GM12878 (cell line): ENCODE measurements around the gene TCEANC2. TPM values are rescaled to one million over a fixed set of nuclear protein-coding genes. Genes with fewer than 3 reads are reported as not detected.

Source experiments
- ATAC-seq: fragments of 200-7000 bp; cut with Tn5 transposase; 3 replicates; pipeline ENCODE4 v1.9.1; 2020; ENCODE audit warnings: mild to moderate bottlenecking, moderate library complexity
- BruUV-seq: library from RNA; stranded (reverse); fragments of 400-500 nt; replicated peaks from 2 replicates; lab custom pipeline; 2021; lab: Mats Ljungman, UMichigan
- CTCF ChIA-PET: fragments of 300-600 bp; sonication (Branson Sonifier 250); formaldehyde crosslinking; extraction: SDS; loops from one replicate; lab custom pipeline; 2021; ENCODE audit warnings: inconsistent platforms; lab: Yijun Ruan, JAX
- POLR2A ChIA-PET: fragments of 350-600 bp; formaldehyde crosslinking; extraction: SDS; loops from one replicate; lab custom pipeline; 2021; ENCODE audit warnings: inconsistent platforms; lab: Charles Lee
- RAD21 ChIA-PET: fragments of 300-600 bp; sonication (Branson Sonifier 250); formaldehyde crosslinking; loops from one replicate; lab custom pipeline; 2023; ENCODE audit warnings: antibody characterized with exemption; ENCODE audit not compliant: unreplicated experiment; lab: Charles Lee
- SMC1A ChIA-PET: fragments of 300-600 bp; sonication (Branson Sonifier 250); formaldehyde crosslinking; loops from one replicate; lab custom pipeline; 2023; ENCODE audit not compliant: unreplicated experiment, uncharacterized antibody; lab: Charles Lee
- DNase-seq: peaks from one replicate; pipeline ENCODE4 v3.0.0-alpha.2; 2011; ENCODE audit warnings: low read depth, low spot score
- FAIRE-seq: peaks from 3 replicates; lab custom pipeline; 2011; peaks lifted over from hg19 to GRCh38; lab: Jason Lieb, UNC
- H2AFZ ChIP-seq: 2 replicates; pipeline ENCODE4 v1.6.0; 2011; ENCODE audit warnings: low read depth, low read length, control low read depth; ENCODE audit not compliant: control insufficient read depth
- H3K27ac ChIP-seq: 2 replicates; pipeline ENCODE4 v1.5.1; 2011; ENCODE audit warnings: control low read depth; ENCODE audit not compliant: control insufficient read depth, insufficient read depth
- H3K27me3 ChIP-seq, 2 experiments: replicated peaks in 1 of 2; 2 replicates each; pipeline versions ENCODE4 v1.6.0 to v1.6.1; 2011; ENCODE audit warnings: low read length in 1 of 2; ENCODE audit not compliant: control insufficient read depth in 2 of 2, insufficient read depth in 2 of 2
- H3K36me3 ChIP-seq, 2 experiments: 2 replicates each; pipeline ENCODE4 v1.5.1; 2011; ENCODE audit warnings: low read length in 1 of 2; ENCODE audit not compliant: control insufficient read depth in 2 of 2, insufficient read depth in 2 of 2
- H3K4me1 ChIP-seq: 2 replicates; pipeline ENCODE4 v1.6.1; 2011; ENCODE audit warnings: mild to moderate bottlenecking, low read length, moderate library complexity, mixed read lengths; ENCODE audit not compliant: control insufficient read depth, insufficient read depth
- H3K4me2 ChIP-seq: 2 replicates; pipeline ENCODE4 v1.6.0; 2011; ENCODE audit warnings: control low read depth; ENCODE audit not compliant: control insufficient read depth, insufficient read depth
- H3K4me3 ChIP-seq: fragments of 200-600 bp; sonication (generic); 2 replicates; pipeline ENCODE4 v1.5.1; 2016
- H3K79me2 ChIP-seq: 2 replicates; pipeline ENCODE4 v1.6.0; 2011; ENCODE audit warnings: low read length; ENCODE audit not compliant: control insufficient read depth, insufficient read depth
- H3K9ac ChIP-seq: 2 replicates; pipeline ENCODE4 v1.8.0; 2011; ENCODE audit warnings: low read length, control low read depth, mixed read lengths; ENCODE audit not compliant: control insufficient read depth, insufficient read depth
- H3K9me3 ChIP-seq: replicated peaks from 3 replicates; pipeline ENCODE4 v1.5.1; 2011; ENCODE audit warnings: mild to moderate bottlenecking, low read length; ENCODE audit not compliant: control insufficient read depth, insufficient read depth
- H4K20me1 ChIP-seq: 2 replicates; pipeline ENCODE4 v1.6.0; 2011; ENCODE audit not compliant: control insufficient read depth, insufficient read depth
- KAT2A ChIP-seq: conservative IDR thresholded peaks from 2 replicates; pipeline ENCODE4 v1.6.1; 2011; ENCODE audit warnings: low read depth, low read length; ENCODE audit not compliant: control insufficient read depth
- SIX5 ChIP-seq: IDR thresholded peaks from 2 replicates; pipeline ENCODE4 v1.6.1; 2011; ENCODE audit warnings: mild to moderate bottlenecking, low read depth, low read length, moderate library complexity; ENCODE audit not compliant: severe bottlenecking
- ZNF384 ChIP-seq: IDR thresholded peaks from 2 replicates; pipeline ENCODE4 v1.6.1; 2012; ENCODE audit warnings: low read depth, mild to moderate bottlenecking, low read length, improper control_type of control experiment, borderline replicate concordance
- WGBS: methylation state at CpG from one replicate; pipeline ENCODE4 v1.1.6; 2016; ENCODE audit warnings: low lambda C conversion rate; ENCODE audit not compliant: insufficient replicate concordance, insufficient coverage; ENCODE audit errors: missing lambda C conversion rate; 5-methylcytosine and 5-hydroxymethylcytosine counted together
- in situ Hi-C: fragments of 300-500 bp; cut with MboI; formaldehyde crosslinking; loops from 9 replicates; pipeline ENCODE4 v1.14.3; 2018; ENCODE audit warnings: mixed read lengths
- intact Hi-C: fragments of 100-400 bp; cut with micrococcal nuclease; formaldehyde crosslinking; loops from one replicate; pipeline ENCODE4 v1.14.2; 2022; ENCODE audit not compliant: unreplicated experiment
- polyA plus RNA-seq, 11 experiments: library from polyadenylated mRNA; depleted of rRNA in 4 of 11; unstranded in 6 of 11; stranded (reverse) in 5 of 11; fragments of >200 nt; fragmentation: Nextera tagmentation in 4 of 11; fragmentation: Illumina TruSeq in 1 of 11; extraction: Ambion mirVana in 4 of 11; extraction: Trizol in 1 of 11; gene quantifications; 1 replicate in 1 of 11; 2 replicates in 10 of 11; pipeline versions ENCODE4 v1.2.1 to v1.2.3, GENCODE V29; 2011 to 2016; ENCODE audit warnings: inconsistent platforms in 2 of 11, missing spikeins in 2 of 11, low read depth in 1 of 11
- total RNA-seq, 4 experiments: library from RNA; depleted of rRNA in 3 of 4; stranded (reverse); fragments of >200 nt in 3 of 4; fragmentation: Illumina TruSeq in 1 of 4; extraction: Trizol in 1 of 4; gene quantifications; 2 replicates each; pipeline versions ENCODE4 v1.2.1 to v1.2.3, GENCODE V29; 2013 to 2021
- TF ChIP-seq, protein P1 (sequence below): fragments of 450-650 bp; IDR thresholded peaks from 2 replicates; pipeline ENCODE4 v1.6.1; 2016; ENCODE audit warnings: mild to moderate bottlenecking

TCEANC2 gene
- total and polyA plus RNA-seq, 10 of the 15 experiments (the other 5 are each of a cell fraction or from before 2014, with no cell fraction given), result 4.4 to 13.2 (median 6.4) TPM

DNA sequence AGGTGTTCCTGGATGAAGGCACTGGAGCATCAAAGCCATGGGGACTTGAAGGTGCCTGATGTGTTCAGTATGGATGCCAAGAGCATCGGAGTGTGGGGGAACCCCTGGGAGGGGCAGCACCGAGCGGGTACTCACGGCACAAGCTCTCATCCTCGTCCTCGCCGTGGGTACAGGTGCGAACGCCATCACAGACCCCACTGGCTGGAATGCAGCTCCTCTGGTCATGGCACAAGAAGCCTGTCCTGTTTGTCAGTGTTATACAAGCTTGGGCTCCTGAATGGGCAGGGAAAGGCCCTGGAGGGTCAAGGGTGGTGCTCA is 41.4 kb upstream of the TCEANC2 start:
- Histone ChIP-seq H2AFZ (no peak overlapping the region), H3K27ac (no peak overlapping the region), H3K9ac (no peak overlapping the region), H3K4me3 (no peak overlapping the region), H3K36me3 (no peaks in the 10 kb centered on the region), H3K4me1 (no peaks in the 10 kb centered on the region), H3K9me3 (no peaks in the 10 kb centered on the region), H3K27me3 (no peaks in the 10 kb centered on the region; a peak in 2 of 4 replicates), H4K20me1 (no peaks in the 10 kb centered on the region), H3K4me2 (no peak overlapping the region), H3K79me2 (no peaks in the 10 kb centered on the region)
- intact Hi-C loops, result no loop called here
- ChIA-PET RAD21 (no interaction called here), SMC1A (no interaction called here), CTCF (no interaction called here), POLR2A (no interaction called here)
- no peak for ATAC-seq
- DNase-seq, result no peak
- in situ Hi-C loops, result loop anchor here (5.0 kb wide), 1 partner anchor 50 kb away; no protein-coding TSS in a partner anchor
- 48% methylated on average over 9 of the region's 9 CpGs for WGBS
- BruUV-seq, result no TSS peak
- FAIRE-seq, result no peak
- TF ChIP-seq, protein P1, sequence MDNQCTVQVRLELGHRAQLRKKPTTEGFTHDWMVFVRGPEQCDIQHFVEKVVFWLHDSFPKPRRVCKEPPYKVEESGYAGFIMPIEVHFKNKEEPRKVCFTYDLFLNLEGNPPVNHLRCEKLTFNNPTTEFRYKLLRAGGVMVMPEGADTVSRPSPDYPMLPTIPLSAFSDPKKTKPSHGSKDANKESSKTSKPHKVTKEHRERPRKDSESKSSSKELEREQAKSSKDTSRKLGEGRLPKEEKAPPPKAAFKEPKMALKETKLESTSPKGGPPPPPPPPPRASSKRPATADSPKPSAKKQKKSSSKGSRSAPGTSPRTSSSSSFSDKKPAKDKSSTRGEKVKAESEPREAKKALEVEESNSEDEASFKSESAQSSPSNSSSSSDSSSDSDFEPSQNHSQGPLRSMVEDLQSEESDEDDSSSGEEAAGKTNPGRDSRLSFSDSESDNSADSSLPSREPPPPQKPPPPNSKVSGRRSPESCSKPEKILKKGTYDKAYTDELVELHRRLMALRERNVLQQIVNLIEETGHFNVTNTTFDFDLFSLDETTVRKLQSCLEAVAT, result no peak

DNA sequence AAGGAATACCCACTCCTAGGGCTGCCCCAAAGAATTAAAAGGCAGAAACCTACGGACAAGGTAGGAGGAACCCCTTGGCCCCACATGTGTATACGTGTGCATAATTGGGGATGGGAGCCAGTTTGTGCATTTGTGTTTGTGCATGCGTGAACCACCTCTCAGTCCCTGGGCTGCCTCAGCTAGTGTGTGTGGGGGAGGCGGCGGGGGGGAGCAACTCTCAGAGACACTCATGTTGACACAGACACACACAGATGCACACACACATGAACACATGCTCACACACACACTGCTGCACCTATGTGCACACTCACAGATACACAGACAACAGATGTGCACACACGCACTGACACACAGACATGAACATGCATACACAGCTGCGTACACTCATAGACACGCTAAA is 40.5 kb upstream of the TCEANC2 start:
- in situ Hi-C loops (loop anchor here (5.0 kb wide), 1 partner anchor 51 kb away; no protein-coding TSS in a partner anchor), intact Hi-C loops (no loop called here)
- Histone ChIP-seq H3K4me2 (no peak overlapping the region), H4K20me1 (no peaks in the 10 kb centered on the region), H3K27me3 (no peaks in the 10 kb centered on the region; a peak in 2 of 4 replicates), H3K9me3 (no peaks in the 10 kb centered on the region), H3K79me2 (no peaks in the 10 kb centered on the region), H3K36me3 (no peaks in the 10 kb centered on the region), H3K4me1 (no peaks in the 10 kb centered on the region), H2AFZ (no peak overlapping the region), H3K4me3 (no peak overlapping the region), H3K27ac (no peak overlapping the region), H3K9ac (no peak overlapping the region)
- no TSS peak for BruUV-seq
- ATAC-seq, result no peak
- WGBS, result 38% methylated on average over 8 of the region's 8 CpGs
- ChIA-PET POLR2A (no interaction called here), SMC1A (no interaction called here), CTCF (no interaction called here), RAD21 (no interaction called here)
- FAIRE-seq, result no peak
- DNase-seq, result no peak
- no peak for TF ChIP-seq SIX5
- no peak for TF ChIP-seq KAT2A
- no peak for TF ChIP-seq ZNF384
